Activated CD8-positive, alpha-beta memory T cell treated with anti-CD3 and anti-CD28 coated beads for 36 hours (primary cell): ENCODE data around the gene KCNC3. TPM values are rescaled to one million over a fixed set of nuclear protein-coding genes. Genes with fewer than 3 reads are reported as not detected.

Source experiments
- CTCF ChIA-PET: fragments of 350-600 bp; sonication (Branson Sonifier 250); formaldehyde crosslinking; loops from one replicate; lab custom pipeline; 2021; ENCODE audit warnings: antibody characterized with exemption; lab: Charles Lee
- POLR2A ChIA-PET: fragments of 350-600 bp; sonication (Branson Sonifier 250); formaldehyde crosslinking; loops from one replicate; lab custom pipeline; 2021; ENCODE audit warnings: antibody characterized with exemption; lab: Charles Lee
- total RNA-seq, 2 experiments: library from RNA; stranded (reverse); gene quantifications; one replicate each; pipeline ENCODE4 v1.2.3, GENCODE V29; 2021

Gene KCNC3
- total RNA-seq, 2 experiments from 2014 or later = 0.51 to 0.57 TPM

GRCh38 chr19:50293263-50294004 is 35.7 kb downstream of the KCNC3 start:
- ChIA-PET POLR2A (no interaction called here), CTCF (interaction anchor here (1.2 kb wide), 1 partner anchor 20 kb away, joined by 3 read pairs; no protein-coding TSS in a partner anchor)

- POLR2A ChIA-PET = no interaction called here
- CTCF ChIA-PET = interaction anchor here (1.2 kb wide), 2 partner anchors 19 to 40 kb away, joined by 3 read pairs; no protein-coding TSS in a partner anchor
These were observed 36.9 kb downstream of the KCNC3 start for GRCh38 chr19:50292216-50292827.

- ChIA-PET CTCF (no interaction called here), POLR2A (no interaction called here)
These were observed 38.4 kb downstream of the KCNC3 start for GRCh38 chr19:50290775-50291174.

GRCh38 chr19:50290011-50290410 is 39.2 kb downstream of the KCNC3 start:
- ChIA-PET CTCF (no interaction called here), POLR2A (no interaction called here)

- ChIA-PET POLR2A (no interaction called here), CTCF (no interaction called here)
These were observed 40.2 kb downstream of the KCNC3 start for GRCh38 chr19:50288954-50289353.

GRCh38 chr19:50287331-50287730 is 41.8 kb downstream of the KCNC3 start:
- ChIA-PET CTCF (no interaction called here), POLR2A (no interaction called here)

- POLR2A ChIA-PET = no interaction called here
- CTCF ChIA-PET = no interaction called here
These were observed 42.7 kb downstream of the KCNC3 start for GRCh38 chr19:50286443-50286842.

GRCh38 chr19:50285833-50286232 is 43.3 kb downstream of the KCNC3 start:
- ChIA-PET CTCF (no interaction called here), POLR2A (no interaction called here)

- POLR2A ChIA-PET = no interaction called here
These were observed 47.7 kb downstream of the KCNC3 start for GRCh38 chr19:50281491-50281890.

GRCh38 chr19:50280983-50281382 is 48.2 kb downstream of the KCNC3 start:
- CTCF ChIA-PET = no interaction called here
- POLR2A ChIA-PET = no interaction called here

More at GRCh38 chr19:50281491-50281890, 47.7 kb downstream of the KCNC3 start:
- CTCF ChIA-PET = no interaction called here

GRCh38 chr19:50280074-50280473 is 49.1 kb downstream of the KCNC3 start:
- ChIA-PET POLR2A (no interaction called here), CTCF (no interaction called here)

- POLR2A ChIA-PET = no interaction called here
- CTCF ChIA-PET = no interaction called here
These were observed 51.1 kb downstream of the KCNC3 start for GRCh38 chr19:50277966-50278580.

- POLR2A ChIA-PET = no interaction called here
These were observed 52.7 kb downstream of the KCNC3 start for GRCh38 chr19:50276370-50277063.

GRCh38 chr19:50275577-50276368 is 53.4 kb downstream of the KCNC3 start:
- CTCF ChIA-PET = no interaction called here
- POLR2A ChIA-PET = no interaction called here

More at GRCh38 chr19:50276370-50277063, 52.7 kb downstream of the KCNC3 start:
- CTCF ChIA-PET = no interaction called here

GRCh38 chr19:50273821-50274220 is 55.4 kb downstream of the KCNC3 start:
- CTCF ChIA-PET = no interaction called here
- POLR2A ChIA-PET = no interaction called here

- POLR2A ChIA-PET = no interaction called here
- CTCF ChIA-PET = interaction anchor here (1.1 kb wide), 1 partner anchor 18 kb away, joined by 3 read pairs; no protein-coding TSS in a partner anchor
These were observed 56.8 kb downstream of the KCNC3 start for GRCh38 chr19:50272263-50272897.

GRCh38 chr19:50269653-50270052 is 59.5 kb downstream of the KCNC3 start:
- ChIA-PET POLR2A (no interaction called here), CTCF (interaction anchor here (0.7 kb wide), 1 partner anchor 60 kb away, joined by 3 read pairs; no protein-coding TSS in a partner anchor)

GRCh38 chr19:50268501-50268900 is 60.7 kb downstream of the KCNC3 start:
- ChIA-PET CTCF (no interaction called here), POLR2A (no interaction called here)

- CTCF ChIA-PET = no interaction called here
- POLR2A ChIA-PET = no interaction called here
These were observed 61.1 kb downstream of the KCNC3 start for GRCh38 chr19:50268041-50268440.
